GM10248 (cell line): ENCODE data around the gene STK17A.

Experiments
- CTCF ChIA-PET: fragments of 300-600 bp; sonication (Branson Sonifier 250); formaldehyde crosslinking; extraction: SDS; loops from one replicate; lab custom pipeline; 2021; ENCODE audit warnings: antibody characterized with exemption; lab: Yijun Ruan, JAX
- POLR2A ChIA-PET: fragments of 350-650 bp; sonication (Branson Sonifier 250); formaldehyde crosslinking; extraction: SDS; loops from one replicate; lab custom pipeline; 2020; ENCODE audit warnings: antibody characterized with exemption; lab: Yijun Ruan, JAX
- DNase-seq: peaks from one replicate; pipeline ENCODE4 v3.0.0; 2012; ENCODE audit errors: extremely low spot score
- TF ChIP-seq, protein P1 (sequence below): IDR thresholded peaks from 2 replicates; pipeline ENCODE4 v1.5.1; 2012; ENCODE audit warnings: mild to moderate bottlenecking, low read depth; ENCODE audit errors: extremely low read depth, missing control alignments, control extremely low read depth

The STK17A gene

DNA sequence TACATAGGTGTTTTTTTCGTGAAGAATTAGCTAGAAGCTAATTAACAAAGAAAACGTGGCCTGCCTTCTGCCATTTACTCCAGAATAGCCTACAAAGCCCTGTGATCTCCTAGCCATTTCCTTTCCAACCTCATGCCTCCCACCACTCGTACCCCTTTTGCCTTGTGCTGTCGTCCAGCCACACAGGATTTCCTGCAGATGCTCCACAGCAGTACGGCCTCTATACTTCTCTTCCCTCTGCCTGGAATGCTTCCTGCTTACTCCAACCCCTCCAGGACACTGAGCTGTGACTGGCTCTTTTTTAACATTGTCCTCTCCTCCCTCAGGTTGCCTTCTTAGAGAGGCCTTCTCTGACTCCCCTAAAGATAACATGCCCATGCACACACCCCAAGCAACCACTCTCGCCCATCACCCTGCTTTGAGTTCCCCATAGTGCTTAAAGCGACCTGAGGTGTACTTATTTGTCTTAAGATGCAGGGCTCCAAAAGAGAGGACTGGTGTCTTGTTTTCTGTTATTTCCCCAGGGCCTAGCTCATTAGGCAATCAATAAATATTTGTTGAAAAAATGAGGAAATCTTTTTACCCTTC lies 32.7 kb downstream of the STK17A start:
- no peak for DNase-seq
- TF ChIP-seq, protein P1, sequence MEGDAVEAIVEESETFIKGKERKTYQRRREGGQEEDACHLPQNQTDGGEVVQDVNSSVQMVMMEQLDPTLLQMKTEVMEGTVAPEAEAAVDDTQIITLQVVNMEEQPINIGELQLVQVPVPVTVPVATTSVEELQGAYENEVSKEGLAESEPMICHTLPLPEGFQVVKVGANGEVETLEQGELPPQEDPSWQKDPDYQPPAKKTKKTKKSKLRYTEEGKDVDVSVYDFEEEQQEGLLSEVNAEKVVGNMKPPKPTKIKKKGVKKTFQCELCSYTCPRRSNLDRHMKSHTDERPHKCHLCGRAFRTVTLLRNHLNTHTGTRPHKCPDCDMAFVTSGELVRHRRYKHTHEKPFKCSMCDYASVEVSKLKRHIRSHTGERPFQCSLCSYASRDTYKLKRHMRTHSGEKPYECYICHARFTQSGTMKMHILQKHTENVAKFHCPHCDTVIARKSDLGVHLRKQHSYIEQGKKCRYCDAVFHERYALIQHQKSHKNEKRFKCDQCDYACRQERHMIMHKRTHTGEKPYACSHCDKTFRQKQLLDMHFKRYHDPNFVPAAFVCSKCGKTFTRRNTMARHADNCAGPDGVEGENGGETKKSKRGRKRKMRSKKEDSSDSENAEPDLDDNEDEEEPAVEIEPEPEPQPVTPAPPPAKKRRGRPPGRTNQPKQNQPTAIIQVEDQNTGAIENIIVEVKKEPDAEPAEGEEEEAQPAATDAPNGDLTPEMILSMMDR = no peak
- ChIA-PET POLR2A (interaction anchor here (0.5 kb wide), 1 partner anchor 22 kb away, joined by 4 read pairs; no protein-coding TSS in a partner anchor), CTCF (interaction anchor here (1.2 to 7.3 kb wide), 4 partner anchors 12 to 34 kb away, joined by 3 to 39 read pairs (median 4); partner anchors contain the start of gene STK17A)

DNA sequence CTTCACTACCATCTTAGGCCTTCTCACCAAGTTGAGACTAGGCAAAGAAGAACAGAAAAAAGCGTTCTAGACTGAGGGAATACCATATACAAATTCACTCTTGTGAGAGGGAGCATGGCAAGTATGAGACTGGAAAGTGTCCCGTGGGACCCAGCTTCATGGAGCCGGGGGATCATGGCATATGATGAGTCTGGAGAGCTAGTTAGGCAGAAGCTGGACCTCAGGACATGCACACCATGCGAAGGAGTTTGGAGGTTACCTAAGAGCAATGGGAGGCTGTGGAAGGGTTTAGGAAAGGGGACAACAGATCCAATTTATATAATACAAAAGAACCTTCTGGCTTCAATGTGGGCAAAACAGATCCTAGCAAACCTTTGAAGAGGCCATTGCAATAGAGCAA lies 34.1 kb downstream of the STK17A start:
- POLR2A ChIA-PET = no interaction called here
- CTCF ChIA-PET = interaction anchor here (0.9 to 7.3 kb wide), 6 partner anchors 12 to 221 kb away, joined by 3 to 39 read pairs (median 5); partner anchors contain the start of gene STK17A
- no peak for DNase-seq
- TF ChIP-seq, protein P1 = no peak

DNA sequence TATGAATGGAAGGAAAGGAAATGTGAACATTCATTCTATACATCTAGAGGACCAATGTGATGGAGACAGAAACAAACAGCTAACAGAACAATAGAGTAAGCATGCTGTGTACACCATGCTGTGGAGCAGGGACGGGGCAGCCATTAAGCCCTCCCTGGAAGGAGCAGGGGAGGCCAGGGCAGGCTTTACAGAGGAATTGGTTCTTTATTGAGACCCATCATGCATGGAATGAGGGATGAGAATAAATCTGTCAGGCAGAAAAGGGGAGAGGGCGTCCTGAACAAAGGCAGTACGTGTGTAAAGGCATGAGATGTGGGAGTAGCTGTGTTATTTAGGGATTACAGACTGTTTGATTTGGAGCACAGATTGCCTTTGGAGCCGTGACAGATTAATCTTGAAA lies 35.2 kb downstream of the STK17A start:
- ChIA-PET CTCF (interaction anchor here (1.0 to 7.3 kb wide), 5 partner anchors 9 to 36 kb away, joined by 3 to 39 read pairs (median 3); partner anchors contain the start of gene STK17A), POLR2A (no interaction called here)
- DNase-seq = no peak
- TF ChIP-seq, protein P1 = no peak

DNA sequence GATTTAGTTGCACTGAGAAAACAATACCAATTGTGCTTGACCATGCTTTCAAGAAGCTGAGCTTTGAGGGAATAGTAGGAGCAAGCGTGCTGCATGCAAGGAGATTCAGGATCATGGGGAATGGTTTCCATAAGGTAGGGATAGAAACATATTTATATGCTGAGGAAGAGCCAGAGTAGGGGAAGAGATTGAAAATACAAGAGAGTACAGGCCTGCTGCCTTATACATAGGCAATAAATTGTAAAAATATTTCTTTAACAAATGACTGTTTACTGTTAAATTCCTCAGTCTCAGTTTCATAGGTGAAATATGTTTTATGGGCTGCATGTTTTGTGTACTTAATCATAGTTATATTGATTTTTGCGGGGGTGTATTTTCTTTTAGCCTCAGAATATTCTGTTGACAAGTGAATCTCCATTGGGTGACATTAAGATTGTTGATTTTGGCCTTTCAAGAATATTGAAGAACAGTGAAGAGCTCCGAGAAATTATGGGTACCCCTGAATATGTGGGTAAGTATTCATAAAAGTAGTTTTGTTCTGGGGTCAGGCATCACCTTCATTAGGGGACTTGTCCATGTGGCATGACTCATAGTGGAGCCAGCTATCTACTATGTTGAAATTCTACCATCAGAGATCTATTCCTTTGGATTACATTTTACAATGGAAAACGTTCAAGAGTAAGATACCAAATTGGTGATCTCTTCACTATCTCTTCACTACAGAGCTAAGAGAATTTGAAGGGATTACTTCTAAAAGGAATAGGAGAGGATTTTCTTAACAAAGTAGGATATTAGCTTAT lies 36.5 kb downstream of the STK17A start:
- TF ChIP-seq, protein P1 = no peak
- CTCF ChIA-PET = interaction anchor here (1.0 to 5.4 kb wide), 6 partner anchors 11 to 81 kb away, joined by 3 to 31 read pairs (median 6); partner anchors contain the start of gene STK17A
- DNase-seq = no peak
- POLR2A ChIA-PET = no interaction called here

DNA sequence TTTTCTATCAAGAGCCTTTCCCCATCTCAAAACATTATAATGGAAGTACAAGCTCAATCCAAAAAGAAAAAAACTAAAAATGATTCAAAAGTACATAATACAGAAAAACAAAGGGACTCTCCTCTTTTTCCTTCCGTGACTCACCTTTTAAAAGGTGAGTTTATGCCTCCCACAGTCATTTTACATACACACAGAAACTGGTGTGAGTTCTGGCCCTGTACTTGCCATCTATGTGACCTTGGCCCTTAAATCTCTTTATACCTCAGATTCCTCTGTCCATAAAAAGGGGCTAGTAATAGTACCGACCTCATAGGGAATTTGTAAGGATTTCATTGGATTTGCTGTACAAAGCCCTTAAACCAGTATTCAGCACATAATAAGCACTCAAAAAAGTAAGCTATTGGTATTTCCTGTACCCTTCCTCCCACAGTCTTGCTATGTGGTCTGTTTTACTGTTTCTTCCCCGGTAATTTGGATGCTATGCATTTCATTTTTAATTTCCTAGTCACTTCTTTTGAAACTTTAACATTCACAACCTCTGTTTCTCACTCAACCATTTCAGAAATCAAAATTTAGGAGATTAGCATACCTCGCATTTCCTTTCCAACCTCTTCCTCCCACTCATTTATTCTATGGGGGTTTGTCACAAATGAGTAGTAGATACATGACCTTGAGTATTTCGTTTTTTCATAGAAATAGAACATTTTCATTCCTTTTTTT lies 39.0 kb downstream of the STK17A start:
- TF ChIP-seq, protein P1 = no peak
- ChIA-PET POLR2A (interaction anchor here (0.6 to 1.3 kb wide), 2 partner anchors 39 to 139 kb away, joined by 4 to 5 read pairs; partner anchors contain the start of gene STK17A), CTCF (interaction anchor here (0.9 to 5.4 kb wide), 11 partner anchors 8 to 217 kb away, joined by 3 to 31 read pairs (median 4); partner anchors contain the start of gene STK17A)
- no peak for DNase-seq

DNA sequence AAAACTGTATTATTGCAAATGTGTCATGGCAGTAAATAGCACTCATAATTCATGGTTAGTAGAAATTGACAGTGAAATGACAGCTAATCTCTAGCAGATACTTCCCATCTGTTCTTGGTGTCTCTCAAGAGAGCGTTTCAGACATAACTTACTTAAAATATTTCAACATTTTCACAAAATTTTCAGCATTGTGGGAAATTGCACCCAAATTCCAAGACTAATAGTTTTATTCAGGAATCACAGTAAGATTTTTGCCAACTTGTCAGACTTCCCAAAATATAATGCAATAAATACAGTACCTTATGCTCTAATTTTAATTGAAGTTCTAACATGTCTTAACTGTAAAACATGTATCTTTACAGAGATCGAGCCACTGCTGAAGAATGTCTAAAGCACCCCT lies 41.2 kb downstream of the STK17A start:
- ChIA-PET CTCF (interaction anchor here (5.4 kb wide), 1 partner anchor 42 kb away, joined by 31 read pairs; the partner anchor contains the start of gene STK17A), POLR2A (no interaction called here)
- no peak for DNase-seq
- TF ChIP-seq, protein P1 = no peak
